Stomach smooth muscle (tissue), 2 donors: ENCODE results near the gene DMXL1.
"Not testable (repeated sequence)": the region's sequence is repeated elsewhere in the genome, so short reads cannot be mapped to it uniquely, and the experiment has no call there.

Experiments used
- H3K27ac ChIP-seq: one replicate; pipeline ENCODE4 v1.7.0; 2013; ENCODE audit warnings: mild to moderate bottlenecking, low read length, inconsistent platforms
- H3K27me3 ChIP-seq, 2 donors: one replicate each; pipeline ENCODE4 v1.7.0; 2013; ENCODE audit warnings: low read length in 2 of 2; ENCODE audit not compliant: insufficient read depth in 2 of 2, control insufficient read depth in 1 of 2
- H3K36me3 ChIP-seq, 2 donors: one replicate each; pipeline ENCODE4 v1.7.0; 2013; ENCODE audit warnings: low read length in 2 of 2; ENCODE audit not compliant: control insufficient read depth in 2 of 2, insufficient read depth in 2 of 2
- H3K4me1 ChIP-seq: one replicate; pipeline ENCODE4 v1.7.0; 2013; ENCODE audit warnings: low read length; ENCODE audit not compliant: control insufficient read depth, insufficient read depth
- H3K4me3 ChIP-seq, 2 donors: one replicate each; pipeline ENCODE4 v1.7.0; 2013; ENCODE audit warnings: low read length in 2 of 2
- H3K9ac ChIP-seq, 2 donors: one replicate each; pipeline ENCODE4 v1.7.0; 2013; ENCODE audit warnings: low read length in 2 of 2, mild to moderate bottlenecking in 1 of 2
- H3K9me3 ChIP-seq, 2 donors: one replicate each; pipeline ENCODE4 v1.7.0; 2013; ENCODE audit warnings: low read length in 2 of 2; ENCODE audit not compliant: control insufficient read depth in 2 of 2
- donor health status: healthy.
- donor health status: Pancreatic carcinoma.

DMXL1 gene

DNA sequence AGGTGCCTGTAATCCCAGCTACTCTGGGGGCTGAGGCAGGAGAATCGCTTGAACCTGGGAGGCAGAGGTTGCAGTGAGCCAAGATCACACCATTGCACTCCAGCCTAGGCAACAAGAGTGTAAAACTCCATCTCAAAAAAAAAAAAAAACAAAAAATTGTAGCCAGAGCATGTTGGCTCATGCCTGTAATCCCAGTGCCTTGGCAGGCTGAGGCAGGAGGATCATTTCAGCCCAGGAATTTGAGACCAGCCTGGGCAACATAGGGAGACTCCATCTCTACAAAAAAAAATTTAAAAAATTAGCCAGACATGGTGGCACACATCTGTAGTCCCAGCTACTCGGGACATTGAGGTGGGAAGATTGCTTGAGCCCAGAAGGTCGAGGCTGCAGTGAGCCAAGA lies 168.9 kb downstream of the DMXL1 start:
- H3K9me3 ChIP-seq, H3K9ac ChIP-seq, H3K27ac ChIP-seq: not testable (repeated sequence)

DNA sequence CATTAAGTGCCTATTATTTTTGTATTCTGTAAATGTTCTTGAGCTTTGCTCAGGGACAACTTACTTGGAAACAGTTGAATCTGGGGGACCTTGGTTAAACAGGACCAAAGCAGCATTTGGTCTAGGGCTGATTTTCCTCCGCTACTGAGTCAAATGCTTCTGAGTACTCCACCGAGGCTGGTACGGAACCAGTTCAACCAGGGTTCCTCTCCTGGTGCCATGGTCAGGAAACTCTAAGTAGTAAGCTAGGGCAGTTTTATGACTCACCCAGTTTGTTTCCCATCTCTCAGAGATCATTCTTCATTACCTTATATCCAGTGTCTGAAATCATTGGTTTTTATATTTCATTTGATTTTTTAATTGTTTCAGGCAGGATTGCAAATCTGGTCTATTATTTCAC lies 173.0 kb downstream of the DMXL1 start:
- Histone ChIP-seq H3K9ac (no peak overlapping the region), H3K4me3 (no peak overlapping the region), H3K4me1 (no peaks in the 10 kb centered on the region), H3K9me3 (no peaks in the 10 kb centered on the region), H3K27me3 (no peaks in the 10 kb centered on the region), H3K36me3 (peaks cover 2 to 8% of the 10 kb centered on the region in 2 donors), H3K27ac (no peak overlapping the region)

More for the DNA sequence above, 168.9 kb downstream of the DMXL1 start:
- H3K36me3 ChIP-seq = peaks cover 2 to 10% of the 10 kb centered on the region in 2 donors
- H3K4me1 ChIP-seq, H3K27me3 ChIP-seq, H3K4me3 ChIP-seq: not testable (repeated sequence)

DNA sequence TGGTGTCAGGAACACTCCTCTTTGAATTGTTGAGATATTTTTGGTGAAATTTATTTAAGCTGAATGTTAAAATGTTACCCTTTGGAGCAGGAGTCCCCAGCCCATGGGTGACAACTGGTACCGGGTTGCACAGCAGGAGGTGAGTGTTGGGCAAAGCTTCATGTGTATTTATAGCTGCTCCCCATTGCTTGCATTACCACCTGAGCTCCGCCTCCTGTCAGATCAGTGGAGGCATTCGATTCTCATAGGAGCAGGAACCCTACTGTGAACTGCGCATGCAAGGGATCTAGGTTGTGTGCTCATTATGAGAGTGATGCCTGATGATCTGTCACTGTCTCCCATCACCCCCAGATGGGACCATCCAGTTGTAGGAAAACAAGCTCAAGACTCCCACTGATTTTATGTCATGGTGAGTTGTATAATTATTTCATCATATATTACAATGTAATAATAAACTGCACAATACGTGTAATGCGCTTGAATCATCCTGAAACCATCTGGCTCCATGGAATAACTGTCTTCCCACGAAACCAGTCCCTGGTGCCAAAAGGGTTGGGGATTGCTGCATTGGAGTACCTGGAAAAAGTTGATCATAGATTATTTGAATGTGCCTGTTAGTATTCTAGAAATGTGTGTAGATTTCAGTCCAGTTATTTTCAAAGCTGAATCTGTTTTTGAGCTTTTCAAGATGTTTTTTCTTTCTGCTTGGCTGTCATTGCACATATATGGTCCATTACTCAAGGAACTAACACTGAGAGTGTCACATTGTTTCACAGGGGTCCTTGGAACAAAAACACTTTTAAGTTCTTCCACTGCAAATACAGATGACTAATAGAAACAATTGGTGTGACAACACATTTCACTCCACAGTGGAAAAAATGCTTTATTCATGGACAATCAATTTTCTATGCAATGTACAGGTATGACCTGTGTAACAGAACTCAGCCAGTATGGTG lies 180.3 kb downstream of the DMXL1 start:
- Histone ChIP-seq H3K9me3 (no peaks in the 10 kb centered on the region), H3K9ac (no peak overlapping the region), H3K27ac (no peak overlapping the region), H3K4me3 (no peak overlapping the region), H3K27me3 (peaks cover 0 to 5% of the 10 kb centered on the region in 2 donors), H3K36me3 (no peaks in the 10 kb centered on the region), H3K4me1 (no peaks in the 10 kb centered on the region)

DNA sequence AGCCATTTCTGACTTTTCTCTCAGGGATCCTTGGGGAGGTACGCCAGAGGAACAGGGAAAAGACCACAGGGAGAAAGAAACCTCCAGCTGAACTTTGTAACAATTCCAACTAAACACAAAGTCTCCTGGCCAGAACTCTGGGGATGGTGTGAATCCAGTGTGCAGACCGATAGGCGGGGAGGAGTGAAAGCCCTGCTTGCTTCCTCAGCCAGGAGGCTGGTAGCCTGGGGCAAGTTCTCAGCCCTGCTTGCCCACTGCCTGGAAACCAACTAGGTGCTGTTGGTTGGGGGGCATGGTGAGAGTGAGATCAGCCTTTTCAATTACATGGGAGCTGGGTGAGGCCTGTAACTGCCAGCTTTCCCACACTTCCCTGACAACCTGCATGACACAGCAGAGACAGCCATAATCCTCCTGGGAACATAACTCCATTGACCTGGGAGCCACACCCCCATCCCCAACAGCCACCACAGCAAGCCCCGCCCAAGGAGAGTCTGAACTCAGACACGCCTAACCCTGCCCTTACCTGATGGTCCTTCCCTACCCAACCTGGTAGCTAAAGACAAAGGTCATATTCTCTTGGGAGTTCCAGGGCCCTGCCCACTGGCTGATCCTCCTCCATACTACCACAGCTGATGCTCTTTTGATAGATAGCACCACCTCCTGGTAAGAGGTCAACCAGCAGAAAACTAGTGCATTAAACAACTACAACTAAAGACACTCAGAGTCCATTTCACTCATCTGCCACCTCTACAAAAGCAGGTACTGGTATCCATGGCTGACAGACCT lies 184.9 kb downstream of the DMXL1 start:
- no peak overlapping the region for H3K27ac ChIP-seq
- H3K27me3 ChIP-seq = peaks cover 0 to 5% of the 10 kb centered on the region in 2 donors
- no peak overlapping the region for H3K9ac ChIP-seq
- H3K36me3 ChIP-seq = no peaks in the 10 kb centered on the region
- no peaks in the 10 kb centered on the region for H3K9me3 ChIP-seq
- H3K4me1 ChIP-seq = no peaks in the 10 kb centered on the region
- no peak overlapping the region for H3K4me3 ChIP-seq

DNA sequence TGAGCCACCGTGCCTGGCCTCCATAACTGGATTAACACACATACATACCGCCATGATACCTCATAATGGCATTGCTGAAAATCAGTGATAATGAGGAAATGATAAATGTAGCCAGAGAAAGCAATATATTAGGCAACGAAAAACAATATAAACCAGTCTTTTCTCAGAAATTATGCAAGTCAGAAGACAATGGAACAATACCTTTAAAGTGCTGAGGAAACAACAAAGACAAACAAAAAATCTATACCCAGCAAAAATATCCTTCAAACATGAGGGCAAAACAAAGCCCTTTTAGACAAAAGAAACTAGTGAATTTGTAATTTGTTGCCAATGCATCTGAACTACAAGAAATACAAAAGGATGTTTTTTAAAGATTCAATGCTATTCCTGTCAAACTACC lies 186.7 kb downstream of the DMXL1 start:
- no peaks in the 10 kb centered on the region for H3K9me3 ChIP-seq
- no peaks in the 10 kb centered on the region for H3K36me3 ChIP-seq
- peaks cover 0 to 5% of the 10 kb centered on the region in 2 donors for H3K27me3 ChIP-seq
- no peak overlapping the region for H3K9ac ChIP-seq
- no peaks in the 10 kb centered on the region for H3K4me1 ChIP-seq
- no peak overlapping the region for H3K27ac ChIP-seq
- no peak overlapping the region for H3K4me3 ChIP-seq

DNA sequence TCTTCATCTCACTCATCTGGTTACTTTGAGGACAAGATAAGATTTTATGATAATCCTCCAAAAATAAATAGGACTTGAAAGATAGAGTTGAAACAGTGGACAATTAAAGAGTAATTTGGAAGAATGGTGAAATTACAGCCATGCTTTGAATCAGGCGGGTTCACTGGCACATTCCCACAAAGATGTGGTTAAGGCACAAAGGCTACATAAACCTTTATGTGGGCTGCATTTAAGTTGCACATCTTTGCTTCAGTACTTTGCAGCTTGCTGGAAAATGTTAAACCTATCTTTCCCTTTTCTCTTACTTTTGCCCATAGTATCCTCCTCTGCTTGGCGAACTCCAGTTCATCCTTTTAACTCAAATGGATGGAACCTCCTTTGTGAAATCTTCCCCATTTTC lies 192.8 kb downstream of the DMXL1 start:
- Histone ChIP-seq H3K27me3 (no peaks in the 10 kb centered on the region), H3K9me3 (no peaks in the 10 kb centered on the region), H3K4me1 (no peaks in the 10 kb centered on the region), H3K36me3 (no peaks in the 10 kb centered on the region), H3K27ac (no peak overlapping the region), H3K9ac (no peak overlapping the region), H3K4me3 (no peak overlapping the region)

DNA sequence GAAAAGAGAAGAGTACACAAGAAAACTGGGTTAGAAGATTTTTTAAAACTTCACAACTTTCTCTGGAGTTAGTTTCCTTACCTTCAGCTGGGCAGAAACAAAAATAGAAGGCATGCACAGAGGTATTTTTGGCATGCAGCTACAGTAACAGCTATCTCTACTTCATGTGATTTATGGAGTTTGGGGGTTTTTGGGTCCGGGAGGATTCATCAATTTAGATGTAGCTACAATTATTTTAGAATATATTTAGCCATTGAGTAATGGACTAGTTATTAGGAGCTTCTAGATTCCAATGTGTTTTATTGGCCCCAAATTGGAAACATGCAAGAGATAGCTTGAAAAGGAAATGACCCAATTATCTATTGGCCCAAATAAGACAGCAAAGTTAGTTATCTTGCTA lies 193.3 kb downstream of the DMXL1 start:
- Histone ChIP-seq H3K4me1 (peaks cover 2% of the 10 kb centered on the region), H3K9ac (no peak overlapping the region), H3K9me3 (no peaks in the 10 kb centered on the region), H3K4me3 (no peak overlapping the region), H3K36me3 (no peaks in the 10 kb centered on the region), H3K27ac (no peak overlapping the region), H3K27me3 (no peaks in the 10 kb centered on the region)

DNA sequence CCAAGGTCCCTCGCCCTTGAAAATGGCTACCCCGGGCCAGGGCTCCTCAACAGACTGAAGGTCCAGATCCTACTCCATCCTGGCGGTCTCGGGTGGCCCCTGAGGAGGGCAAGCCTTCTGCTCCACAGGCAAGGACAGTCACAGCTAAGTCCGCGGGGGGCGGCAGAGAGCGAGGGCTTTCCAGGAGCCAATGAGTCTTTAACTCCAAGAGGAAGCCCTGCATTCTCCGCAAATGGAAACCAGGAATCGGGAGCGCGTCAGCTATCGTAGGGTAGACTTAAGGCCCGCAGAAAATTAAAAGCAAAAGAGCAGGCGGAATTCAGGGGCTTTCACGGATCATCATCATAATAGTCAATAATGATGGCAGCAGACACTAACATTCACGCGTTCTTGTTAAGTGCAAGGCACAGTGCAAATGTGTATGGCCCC lies 197.1 kb downstream of the DMXL1 start:
- Histone ChIP-seq H3K4me3 (peak overlapping the region; percentile 95 to 99), H3K9me3 (no peaks in the 10 kb centered on the region), H3K27me3 (no peaks in the 10 kb centered on the region), H3K4me1 (peaks cover 14% of the 10 kb centered on the region), H3K36me3 (no peaks in the 10 kb centered on the region), H3K9ac (peak overlapping the region; percentile 85 to 91), H3K27ac (peak overlapping the region; percentile 87)

DNA sequence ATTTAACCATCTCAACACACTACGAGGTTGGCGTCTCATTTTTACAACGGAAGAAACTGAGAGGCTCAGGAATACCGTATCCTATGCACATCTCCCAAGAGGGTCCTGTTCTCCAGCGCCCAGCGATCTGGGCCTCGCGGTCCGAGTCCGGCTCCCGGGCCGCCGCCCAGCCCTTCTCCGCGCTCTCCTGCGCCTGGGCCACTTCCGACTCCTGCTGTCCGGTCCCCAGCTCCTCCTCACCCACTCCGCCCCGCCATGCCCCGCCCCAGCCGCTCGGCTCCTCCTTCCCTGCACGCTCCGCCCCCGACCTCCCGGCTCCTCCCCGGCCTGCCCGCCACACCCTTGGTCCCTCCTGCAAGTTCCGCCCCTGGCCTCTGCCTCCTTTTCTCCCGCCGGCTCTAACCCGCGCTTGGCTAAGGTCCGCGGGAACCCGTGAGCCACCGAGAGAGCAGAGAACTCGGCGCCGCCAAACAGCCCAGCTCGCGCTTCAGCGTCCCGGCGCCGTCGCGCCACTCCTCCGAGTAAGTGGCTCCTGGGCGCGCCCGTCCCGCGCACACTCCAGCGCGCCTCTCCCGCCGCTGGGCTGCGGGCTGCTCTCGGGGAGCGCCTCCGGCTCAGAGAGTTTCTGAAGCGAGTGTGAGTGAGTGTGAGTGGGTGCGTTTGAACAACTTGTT lies 197.6 kb downstream of the DMXL1 start:
- Histone ChIP-seq H3K27ac (peak overlapping the region; percentile 87), H3K4me3 (peak overlapping the region; percentile 95 to 99), H3K9me3 (no peaks in the 10 kb centered on the region), H3K27me3 (no peaks in the 10 kb centered on the region), H3K4me1 (peaks cover 20% of the 10 kb centered on the region), H3K9ac (peak overlapping the region; percentile 85 to 91), H3K36me3 (no peaks in the 10 kb centered on the region)

DNA sequence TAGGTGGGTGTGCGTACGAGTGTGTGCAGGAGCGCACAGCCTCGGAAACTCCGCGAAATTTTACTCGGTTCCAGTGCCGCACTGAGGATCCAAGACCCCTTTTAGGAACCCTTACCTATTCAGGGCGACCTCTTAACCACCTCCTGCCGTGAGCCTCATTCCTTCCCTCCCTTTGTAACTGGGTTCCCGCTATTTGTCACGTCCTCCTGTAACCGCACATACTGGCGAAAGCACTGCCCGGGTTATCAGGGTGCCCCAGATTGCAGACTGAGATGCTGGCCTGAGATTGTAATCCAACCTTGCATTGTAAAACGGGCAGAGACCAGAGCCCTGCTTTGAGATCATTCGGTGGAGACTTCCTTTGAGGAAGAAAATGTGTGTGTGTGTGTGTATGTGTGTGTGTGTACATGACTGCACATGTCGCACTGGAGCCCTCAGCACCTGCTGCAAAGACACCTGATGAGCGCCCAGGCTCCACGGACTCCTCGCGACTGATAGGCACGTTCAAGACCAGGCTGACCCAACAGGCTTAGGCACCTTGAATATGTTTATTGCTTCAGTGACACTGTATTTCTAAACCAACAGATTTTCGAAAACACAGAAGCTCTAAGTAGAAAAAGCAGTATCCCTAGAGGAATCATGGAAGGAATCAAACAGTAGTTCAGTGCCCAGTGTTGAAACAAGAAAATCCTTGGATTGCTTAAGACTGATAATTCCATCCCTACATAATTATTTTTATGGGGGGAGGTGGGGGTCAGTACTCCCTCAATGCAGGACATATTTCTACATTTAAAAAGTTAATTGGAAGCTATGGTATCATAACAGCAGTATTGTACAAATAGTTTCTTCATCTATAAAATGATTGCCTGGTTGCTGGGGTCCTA lies 198.4 kb downstream of the DMXL1 start:
- peak overlapping the region; percentile 87 for H3K27ac ChIP-seq
- no peaks in the 10 kb centered on the region for H3K27me3 ChIP-seq
- peak overlapping the region; percentile 95 to 99 for H3K4me3 ChIP-seq
- H3K4me1 ChIP-seq = peaks cover 22% of the 10 kb centered on the region
- H3K9me3 ChIP-seq = no peaks in the 10 kb centered on the region
- no peaks in the 10 kb centered on the region for H3K36me3 ChIP-seq
- H3K9ac ChIP-seq = peak overlapping the region; percentile 59 to 71
